RWPE1 (cell line): ENCODE results near the gene DDX46.
"Not testable (repeated sequence)": the region's sequence is repeated elsewhere in the genome, so short reads cannot be mapped to it uniquely, and the experiment has no call there.

Experiments
- CTCF ChIA-PET: fragments of 350-600 bp; sonication (Branson Sonifier 250); formaldehyde crosslinking; extraction: SDS; loops from one replicate; lab custom pipeline; 2021; lab: Yijun Ruan, JAX
- POLR2A ChIA-PET: fragments of 400-600 bp; formaldehyde crosslinking; extraction: SDS; loops from one replicate; lab custom pipeline; 2020; ENCODE audit warnings: antibody characterized with exemption; ENCODE audit not compliant: low non-redundant PET; lab: Yijun Ruan, JAX
- DNase-seq: peaks from one replicate; pipeline ENCODE4 v3.0.0; 2012; ENCODE audit warnings: low spot score
- H3K27ac ChIP-seq: fragments of 450-650 bp; 2 replicates; pipeline ENCODE4 v1.5.1; 2017
- TF ChIP-seq, protein P1 (sequence below): fragments of 450-650 bp; conservative IDR thresholded peaks from 2 replicates; pipeline ENCODE4 v1.5.1; 2017; ENCODE audit warnings: low read depth, mild to moderate bottlenecking

The DDX46 gene

GRCh38 chr5:134833340-134834032, 74.9 kb downstream of the DDX46 start:
- no peak overlapping the region for H3K27ac ChIP-seq
- DNase-seq, result no peak
- ChIA-PET POLR2A (no interaction called here), CTCF (no interaction called here)
- TF ChIP-seq, protein P1, sequence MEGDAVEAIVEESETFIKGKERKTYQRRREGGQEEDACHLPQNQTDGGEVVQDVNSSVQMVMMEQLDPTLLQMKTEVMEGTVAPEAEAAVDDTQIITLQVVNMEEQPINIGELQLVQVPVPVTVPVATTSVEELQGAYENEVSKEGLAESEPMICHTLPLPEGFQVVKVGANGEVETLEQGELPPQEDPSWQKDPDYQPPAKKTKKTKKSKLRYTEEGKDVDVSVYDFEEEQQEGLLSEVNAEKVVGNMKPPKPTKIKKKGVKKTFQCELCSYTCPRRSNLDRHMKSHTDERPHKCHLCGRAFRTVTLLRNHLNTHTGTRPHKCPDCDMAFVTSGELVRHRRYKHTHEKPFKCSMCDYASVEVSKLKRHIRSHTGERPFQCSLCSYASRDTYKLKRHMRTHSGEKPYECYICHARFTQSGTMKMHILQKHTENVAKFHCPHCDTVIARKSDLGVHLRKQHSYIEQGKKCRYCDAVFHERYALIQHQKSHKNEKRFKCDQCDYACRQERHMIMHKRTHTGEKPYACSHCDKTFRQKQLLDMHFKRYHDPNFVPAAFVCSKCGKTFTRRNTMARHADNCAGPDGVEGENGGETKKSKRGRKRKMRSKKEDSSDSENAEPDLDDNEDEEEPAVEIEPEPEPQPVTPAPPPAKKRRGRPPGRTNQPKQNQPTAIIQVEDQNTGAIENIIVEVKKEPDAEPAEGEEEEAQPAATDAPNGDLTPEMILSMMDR, result no peak

DNA sequence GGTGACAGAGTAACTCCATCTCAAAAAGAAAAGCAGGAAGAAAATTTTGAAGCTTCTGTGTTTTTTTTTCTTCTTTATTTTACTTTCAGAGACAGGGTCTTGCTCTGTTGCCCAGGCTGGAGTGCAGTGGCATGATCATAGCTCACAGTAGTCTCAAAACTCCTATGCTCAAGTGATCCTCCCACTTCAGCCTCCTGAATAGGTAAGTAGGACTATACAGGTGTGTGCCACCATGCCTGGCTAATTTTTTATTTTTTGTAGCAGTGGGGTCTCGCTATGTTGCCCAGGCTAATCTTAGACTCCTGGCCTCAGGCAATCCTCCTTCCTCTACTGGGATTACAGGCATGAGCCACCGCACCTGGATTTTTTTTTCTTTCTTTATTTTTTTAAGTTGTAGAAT, 77.0 kb downstream of the DDX46 start:
- ChIA-PET POLR2A (no interaction called here), CTCF (no interaction called here)
- no peak overlapping the region for H3K27ac ChIP-seq
- no peak for DNase-seq
- TF ChIP-seq, protein P1, result no peak

DNA sequence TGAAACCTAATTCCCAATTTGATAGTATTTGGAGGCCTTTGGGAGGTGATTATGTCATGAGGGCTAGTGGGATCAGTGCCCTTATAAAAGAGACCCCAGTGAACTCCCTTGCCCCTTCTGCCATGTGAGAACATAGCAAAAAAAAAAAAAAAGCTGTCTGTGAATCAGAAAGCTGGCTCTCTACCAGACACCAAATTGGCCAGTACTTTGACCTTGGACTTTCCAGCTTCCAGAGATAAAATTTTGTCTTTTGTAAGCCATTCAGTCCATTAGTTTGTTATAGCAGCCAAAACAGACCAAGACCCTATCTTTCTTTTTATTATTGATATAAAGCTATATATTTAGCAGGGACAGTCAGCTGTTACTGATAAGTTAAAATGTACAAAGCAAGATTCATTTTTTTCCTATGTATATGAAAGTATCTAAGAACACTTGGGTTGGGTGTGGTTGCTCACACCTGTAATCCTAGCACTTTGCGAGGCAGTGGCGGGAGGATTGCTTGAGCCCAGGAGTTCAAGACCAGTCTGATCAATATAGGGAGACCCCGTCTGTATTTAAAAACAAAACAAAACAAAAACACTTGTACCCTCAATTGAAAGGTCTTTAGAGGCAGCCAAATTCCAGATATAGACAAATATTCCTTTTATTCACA, 79.1 kb downstream of the DDX46 start:
- POLR2A ChIA-PET, result interaction anchor here (0.5 kb wide), 1 partner anchor 489 kb away, joined by 6 read pairs; no protein-coding TSS in a partner anchor
- DNase-seq, result no peak
- H3K27ac ChIP-seq, result no peak overlapping the region
- CTCF ChIA-PET, result interaction anchor here (0.5 to 0.6 kb wide), 3 partner anchors 112 to 1629 kb away, joined by 3 read pairs; no protein-coding TSS in a partner anchor
- TF ChIP-seq, protein P1, result no peak

- POLR2A ChIA-PET, CTCF ChIA-PET, DNase-seq, H3K27ac ChIP-seq: not testable (repeated sequence)
Observed at GRCh38 chr5:134838361-134838760, 79.8 kb downstream of the DDX46 start.

DNA sequence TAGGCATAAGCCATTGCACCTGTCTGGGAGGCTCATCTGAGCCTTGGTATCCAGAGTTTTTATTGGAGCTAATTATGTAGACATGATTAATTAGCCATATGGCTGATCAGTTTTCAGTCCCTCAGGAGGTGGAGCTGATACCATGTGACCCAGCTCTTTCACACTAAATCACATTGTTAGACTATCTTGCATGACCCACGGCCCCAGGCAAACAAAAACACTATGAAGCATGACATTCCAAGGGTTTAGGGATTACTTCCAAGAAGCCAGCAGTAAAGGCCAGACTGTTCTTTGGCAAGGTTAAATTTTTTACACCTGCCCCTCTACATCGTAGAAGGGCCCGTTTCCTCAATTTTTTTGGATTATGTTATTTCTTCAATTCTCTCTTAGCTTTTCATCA, 82.2 kb downstream of the DDX46 start:
- TF ChIP-seq, protein P1, result no peak
- H3K27ac ChIP-seq, result no peak overlapping the region
- CTCF ChIA-PET, result interaction anchor here (0.6 kb wide), 1 partner anchor 18 kb away, joined by 4 read pairs; no protein-coding TSS in a partner anchor
- no peak for DNase-seq
- POLR2A ChIA-PET, result interaction anchor here (0.6 kb wide), 1 partner anchor 32 kb away, joined by 4 read pairs; no protein-coding TSS in a partner anchor

DNA sequence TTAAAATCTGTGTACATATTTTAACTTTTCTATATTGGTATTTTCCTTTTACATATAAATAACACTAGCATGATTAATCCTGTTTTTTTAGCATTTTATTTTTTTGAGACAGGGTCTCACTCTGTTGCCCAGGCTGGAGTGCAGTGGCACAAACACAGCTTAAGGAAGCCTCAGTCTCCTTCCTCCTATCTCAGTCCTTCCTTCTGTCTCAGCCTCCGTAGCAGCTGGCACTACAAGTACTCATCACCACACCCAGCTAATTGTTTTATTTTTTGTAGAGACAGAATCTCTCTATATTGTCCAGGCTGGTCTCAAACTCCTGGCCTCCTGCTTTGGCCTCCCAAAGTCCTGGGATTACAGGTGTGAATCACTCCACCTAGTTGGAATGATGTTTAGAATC, 85.7 kb downstream of the DDX46 start:
- ChIA-PET POLR2A (interaction anchor here (0.8 kb wide), 1 partner anchor 61 kb away, joined by 4 read pairs; the partner anchor contains the start of gene PCBD2), CTCF (interaction anchor here (0.5 kb wide), 1 partner anchor 59 kb away, joined by 3 read pairs; no protein-coding TSS in a partner anchor)
- peak overlapping the region; percentile 55; the same call in 1 of the 2 replicates for H3K27ac ChIP-seq
- TF ChIP-seq, protein P1, result no peak
- DNase-seq, result no peak
